Fibroblast of villous mesenchyme (primary cell): ENCODE data around the gene SUGT1. TPM values are rescaled to one million over a fixed set of nuclear protein-coding genes. Genes with fewer than 3 reads are reported as not detected.

Source experiments
- DNase-seq: peaks from one replicate; pipeline ENCODE4 v3.0.0-alpha.2; 2010; ENCODE audit warnings: low read depth
- H3K4me3 ChIP-seq: 2 replicates; pipeline ENCODE4 v1.5.1; 2011; ENCODE audit warnings: low read depth, mild to moderate bottlenecking, low read length
- total RNA-seq: library from RNA; depleted of rRNA; stranded (reverse); fragments of >200 nt; gene quantifications from 2 replicates; pipeline ENCODE4 v1.2.3, GENCODE V29; 2012
- TF ChIP-seq, protein P1 (sequence below): IDR thresholded peaks from 2 replicates; pipeline ENCODE4 v1.5.1; 2012; ENCODE audit warnings: low read depth, mild to moderate bottlenecking, low read length; ENCODE audit not compliant: insufficient read depth

The SUGT1 gene
- total RNA-seq, 1 donor: 47.1 TPM

- TF ChIP-seq, protein P1, sequence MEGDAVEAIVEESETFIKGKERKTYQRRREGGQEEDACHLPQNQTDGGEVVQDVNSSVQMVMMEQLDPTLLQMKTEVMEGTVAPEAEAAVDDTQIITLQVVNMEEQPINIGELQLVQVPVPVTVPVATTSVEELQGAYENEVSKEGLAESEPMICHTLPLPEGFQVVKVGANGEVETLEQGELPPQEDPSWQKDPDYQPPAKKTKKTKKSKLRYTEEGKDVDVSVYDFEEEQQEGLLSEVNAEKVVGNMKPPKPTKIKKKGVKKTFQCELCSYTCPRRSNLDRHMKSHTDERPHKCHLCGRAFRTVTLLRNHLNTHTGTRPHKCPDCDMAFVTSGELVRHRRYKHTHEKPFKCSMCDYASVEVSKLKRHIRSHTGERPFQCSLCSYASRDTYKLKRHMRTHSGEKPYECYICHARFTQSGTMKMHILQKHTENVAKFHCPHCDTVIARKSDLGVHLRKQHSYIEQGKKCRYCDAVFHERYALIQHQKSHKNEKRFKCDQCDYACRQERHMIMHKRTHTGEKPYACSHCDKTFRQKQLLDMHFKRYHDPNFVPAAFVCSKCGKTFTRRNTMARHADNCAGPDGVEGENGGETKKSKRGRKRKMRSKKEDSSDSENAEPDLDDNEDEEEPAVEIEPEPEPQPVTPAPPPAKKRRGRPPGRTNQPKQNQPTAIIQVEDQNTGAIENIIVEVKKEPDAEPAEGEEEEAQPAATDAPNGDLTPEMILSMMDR: no peak
Observed at GRCh38 chr13:52723181-52723580, 70.5 kb downstream of the SUGT1 start.

DNA sequence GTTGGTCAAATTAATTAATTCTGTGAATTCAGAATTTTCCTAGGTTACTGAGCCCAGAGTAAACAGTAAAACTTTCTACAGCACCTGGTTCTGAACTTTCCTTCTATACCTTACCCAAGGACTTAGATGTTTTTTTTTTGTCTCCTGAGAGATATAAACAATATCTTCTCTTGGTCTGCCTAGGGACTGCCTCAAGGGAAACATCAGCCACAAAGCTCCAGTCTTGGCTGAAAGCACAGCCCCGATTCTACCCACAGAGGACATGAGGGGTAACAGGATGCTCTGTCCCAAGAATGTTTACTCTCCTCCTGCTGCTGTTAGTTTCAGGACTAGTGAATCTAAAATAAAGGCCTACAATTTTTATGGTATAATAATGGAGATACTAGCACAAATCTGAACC, 72.7 kb downstream of the SUGT1 start:
- H3K4me3 ChIP-seq: no peak overlapping the region
- TF ChIP-seq, protein P1: no peak
- DNase-seq: no peak

More at GRCh38 chr13:52723181-52723580, 70.5 kb downstream of the SUGT1 start:
- no peak for DNase-seq
- H3K4me3 ChIP-seq: no peak overlapping the region

DNA sequence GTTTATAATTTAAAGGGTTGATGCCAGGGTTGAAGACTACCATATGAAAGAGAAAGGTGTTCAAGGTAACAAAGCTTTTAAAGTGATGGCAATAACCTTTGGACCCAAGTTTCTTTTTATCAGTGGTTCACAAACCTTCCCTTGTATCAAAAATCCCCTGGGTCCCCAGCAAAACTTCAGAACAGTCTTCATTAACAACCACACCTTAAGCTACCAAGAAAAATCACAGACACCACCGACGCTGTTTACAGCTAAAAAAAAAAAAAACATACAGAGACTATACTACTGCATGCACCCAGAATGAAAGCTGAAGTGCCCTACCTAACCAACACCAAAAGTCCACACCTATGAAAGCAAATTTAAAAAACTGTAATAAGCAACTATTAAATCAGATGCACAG, 73.6 kb downstream of the SUGT1 start:
- DNase-seq: no peak
- no peak overlapping the region for H3K4me3 ChIP-seq
- TF ChIP-seq, protein P1: no peak

GRCh38 chr13:52734075-52734623, 81.5 kb downstream of the SUGT1 start:
- TF ChIP-seq, protein P1: no peak
- no peak for DNase-seq
- no peak overlapping the region for H3K4me3 ChIP-seq

DNA sequence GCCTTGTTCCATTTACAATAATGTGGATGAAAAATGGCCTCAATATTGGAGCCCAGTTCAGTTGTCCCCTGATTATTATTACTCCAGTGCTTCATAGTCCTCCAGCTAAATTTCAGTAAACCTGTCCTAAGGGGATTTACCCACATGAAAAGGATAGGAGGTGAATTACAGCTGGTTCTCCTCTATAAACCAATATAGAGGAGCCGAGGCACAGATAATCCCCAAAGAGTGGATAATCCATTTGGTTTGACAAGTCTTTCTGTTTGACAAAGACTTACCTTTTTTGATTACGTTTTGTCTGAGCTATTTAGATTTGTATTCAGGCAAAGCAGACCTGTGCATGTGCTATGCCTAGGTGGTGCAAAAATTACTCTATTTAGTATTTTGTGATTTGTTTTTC, 84.3 kb downstream of the SUGT1 start:
- TF ChIP-seq, protein P1: no peak
- DNase-seq: no peak
- H3K4me3 ChIP-seq: no peak overlapping the region

DNA sequence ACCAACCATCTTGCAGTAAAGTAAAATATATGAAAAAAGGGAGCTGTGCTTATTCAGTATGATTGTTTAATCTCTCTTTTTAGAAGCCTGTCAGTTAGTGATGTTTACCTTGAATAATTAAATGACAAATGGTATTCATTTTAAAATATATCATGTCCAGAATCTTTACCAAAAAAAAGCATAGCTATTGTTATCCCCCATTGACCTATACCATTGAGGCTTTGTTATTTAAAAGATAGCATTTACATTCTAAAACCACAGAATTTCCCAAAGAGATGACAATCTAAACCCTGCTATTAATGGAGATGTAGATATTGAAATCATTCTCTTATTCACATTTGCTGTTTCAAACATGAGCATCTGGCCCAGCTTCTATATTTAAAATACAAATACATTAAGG, 84.8 kb downstream of the SUGT1 start:
- TF ChIP-seq, protein P1: no peak
- DNase-seq: no peak
- H3K4me3 ChIP-seq: no peak overlapping the region

DNA sequence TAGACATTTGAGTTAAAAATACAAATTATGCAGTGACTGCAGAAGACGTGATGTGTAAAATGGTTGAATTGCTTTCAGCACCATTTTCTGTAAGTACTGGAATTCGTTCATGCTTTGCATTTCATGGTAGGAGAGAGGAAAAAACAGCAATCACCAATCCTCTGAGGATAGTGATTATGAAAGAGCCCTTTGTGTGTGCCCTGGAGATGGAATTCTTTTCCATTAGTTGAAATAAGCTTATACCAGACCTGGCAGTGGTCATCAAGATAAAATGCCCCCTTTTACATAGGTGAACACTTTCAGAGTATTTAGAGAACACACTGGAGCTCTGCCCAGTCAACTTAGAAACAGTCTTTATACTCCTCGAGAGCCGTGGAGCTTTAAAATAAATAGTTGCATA, 85.3 kb downstream of the SUGT1 start:
- TF ChIP-seq, protein P1: no peak

More for the DNA sequence above, 85.3 kb downstream of the SUGT1 start:
- DNase-seq: no peak
- no peak overlapping the region for H3K4me3 ChIP-seq
